Measurements from ENCODE around the gene CDH4. TPM values are rescaled to one million over a fixed set of nuclear protein-coding genes. Genes with fewer than 3 reads are reported as not detected.

Gene CDH4
- total and polyA plus RNA-seq, 2 of the 13 experiments (the other 11 are each of a cell fraction or from before 2014, with no cell fraction given): not detected

GRCh38 chr20:61444637-61445036 is 192.6 kb downstream of the CDH4 start (continued):
- TF ChIP-seq NONO (IDR thresholded peaks at IDR 0.05) (peak; percentile 52; the same call in 1 of the 2 replicates), NONO (CRISPR knock-in tag; conservative IDR thresholded peaks at IDR 0.05) (no peak), ZNF350 (CRISPR knock-in tag; IDR thresholded peaks at IDR 0.05; ENCODE audit: borderline replicate concordance, low read depth) (no peak), POLR2G (IDR thresholded peaks at IDR 0.05; ENCODE audit: low read depth, low read length) (no peak), GZF1 (CRISPR knock-in tag; IDR thresholded peaks at IDR 0.05) (no peak), NBN (conservative IDR thresholded peaks at IDR 0.05) (0 out of 2 replicates have a peak, but pooled peaks have one; percentile 59), CHCHD3 (CRISPR knock-in tag; IDR thresholded peaks at IDR 0.05) (no peak), SYNCRIP (IDR thresholded peaks at IDR 0.05; ENCODE audit: insufficient read depth, low read depth, low read length) (no peak)
- TF ChIP-seq, protein P1, sequence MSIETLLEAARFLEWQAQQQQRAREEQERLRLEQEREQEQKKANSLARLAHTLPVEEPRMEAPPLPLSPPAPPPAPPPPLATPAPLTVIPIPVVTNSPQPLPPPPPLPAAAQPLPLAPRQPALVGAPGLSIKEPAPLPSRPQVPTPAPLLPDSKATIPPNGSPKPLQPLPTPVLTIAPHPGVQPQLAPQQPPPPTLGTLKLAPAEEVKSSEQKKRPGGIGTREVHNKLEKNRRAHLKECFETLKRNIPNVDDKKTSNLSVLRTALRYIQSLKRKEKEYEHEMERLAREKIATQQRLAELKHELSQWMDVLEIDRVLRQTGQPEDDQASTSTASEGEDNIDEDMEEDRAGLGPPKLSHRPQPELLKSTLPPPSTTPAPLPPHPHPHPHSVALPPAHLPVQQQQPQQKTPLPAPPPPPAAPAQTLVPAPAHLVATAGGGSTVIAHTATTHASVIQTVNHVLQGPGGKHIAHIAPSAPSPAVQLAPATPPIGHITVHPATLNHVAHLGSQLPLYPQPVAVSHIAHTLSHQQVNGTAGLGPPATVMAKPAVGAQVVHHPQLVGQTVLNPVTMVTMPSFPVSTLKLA (IDR thresholded peaks at IDR 0.05): peak; percentile 27; the same call in 1 of the 2 replicates

DNA sequence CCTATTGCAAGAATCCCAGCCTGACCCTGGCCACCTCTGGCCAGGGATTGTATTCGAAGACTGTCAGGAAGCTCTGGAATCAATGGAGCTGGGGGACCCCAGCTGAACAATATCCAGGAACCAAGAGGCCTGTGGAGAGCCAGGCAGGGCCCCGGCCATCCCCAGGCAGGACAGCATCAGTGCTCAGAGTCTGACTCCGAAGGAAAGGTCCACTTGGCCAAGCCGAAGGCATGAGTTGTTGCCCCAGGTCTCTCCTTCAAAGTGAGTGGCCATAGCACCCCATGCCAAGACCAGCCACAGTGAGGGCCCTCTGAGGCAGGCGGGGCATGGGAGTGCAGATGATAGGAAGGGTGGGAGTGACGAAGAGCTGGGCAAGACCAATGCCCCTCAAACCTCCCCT is 193.1 kb downstream of the CDH4 start:
- Histone ChIP-seq H3K27ac (ENCODE audit: extremely low read length, insufficient read depth, low read length) (no peak overlapping the region), H3K9me3 (ENCODE audit: low read length) (no peaks in the 10 kb centered on the region), H4K20me1 (ENCODE audit: insufficient read depth, low read length) (no peaks in the 10 kb centered on the region), H2AFZ (ENCODE audit: low read length) (no peak overlapping the region), H3K4me2 (ENCODE audit: low read depth, low read length) (no peak overlapping the region), H3K9ac (ENCODE audit: insufficient read depth, low read depth, low read length) (no peak overlapping the region), H3K27me3 (ENCODE audit: control insufficient read depth in 1 of 2, insufficient read depth in 2 of 2, low read length in 2 of 2) (peaks cover 0 to 30% of the 10 kb centered on the region in 2 experiments; a peak in 2 of 5 replicates), H3K4me1 (ENCODE audit: insufficient read depth, low read length) (no peaks in the 10 kb centered on the region), H3K36me3 (replicated peaks in 1 of 2; ENCODE audit: control insufficient read depth in 1 of 2, insufficient read depth in 2 of 2, low read length in 2 of 2) (no peaks in the 10 kb centered on the region), H3K4me3 (replicated peaks in 1 of 3; ENCODE audit: insufficient read depth in 1 of 3, low read depth in 2 of 3, low read length in 3 of 3) (no peak overlapping the region), H3K79me2 (ENCODE audit: insufficient read depth, low read length) (no peaks in the 10 kb centered on the region)
- in situ Hi-C loops (cut with HindIII; ENCODE audit: extremely low pct_ligation_motif_present, low pct_unique_long_range_greater_than_20kb): no loop called here
- CTCF ChIA-PET (ENCODE audit: low intra/inter-chr PET ratio, low total read pairs): no interaction called here
- BruUV-seq (replicated peaks): no TSS peak
- WGBS (ENCODE audit: low lambda C conversion rate): 12% methylated on average over 5 of the region's 6 CpGs
- DNase-seq (ENCODE audit: low spot score) (no peak), FAIRE-seq (no peak), ATAC-seq (peak; percentile 27; the same call in 2 of the 3 replicates)
- intact Hi-C loops (cut with micrococcal nuclease; ENCODE audit: unreplicated experiment): no loop called here
- POLR2A ChIA-PET: no interaction called here
- no peak for TF ChIP-seq SP140L (CRISPR knock-in tag; IDR thresholded peaks at IDR 0.05; ENCODE audit: borderline replicate concordance)
- no peak for TF ChIP-seq ZFP36L2 (CRISPR knock-in tag; IDR thresholded peaks at IDR 0.05)
- TF ChIP-seq MATR3 (CRISPR knock-in tag; IDR thresholded peaks at IDR 0.05): no peak
- TF ChIP-seq ELK4 (CRISPR knock-in tag; IDR thresholded peaks at IDR 0.05; ENCODE audit: borderline replicate concordance): no peak
- TF ChIP-seq, protein P2, sequence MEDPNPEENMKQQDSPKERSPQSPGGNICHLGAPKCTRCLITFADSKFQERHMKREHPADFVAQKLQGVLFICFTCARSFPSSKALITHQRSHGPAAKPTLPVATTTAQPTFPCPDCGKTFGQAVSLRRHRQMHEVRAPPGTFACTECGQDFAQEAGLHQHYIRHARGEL (CRISPR knock-in tag; IDR thresholded peaks at IDR 0.05): no peak
- TF ChIP-seq HMG20B (CRISPR knock-in tag; conservative IDR thresholded peaks at IDR 0.05): no peak
- TF ChIP-seq, protein P3, sequence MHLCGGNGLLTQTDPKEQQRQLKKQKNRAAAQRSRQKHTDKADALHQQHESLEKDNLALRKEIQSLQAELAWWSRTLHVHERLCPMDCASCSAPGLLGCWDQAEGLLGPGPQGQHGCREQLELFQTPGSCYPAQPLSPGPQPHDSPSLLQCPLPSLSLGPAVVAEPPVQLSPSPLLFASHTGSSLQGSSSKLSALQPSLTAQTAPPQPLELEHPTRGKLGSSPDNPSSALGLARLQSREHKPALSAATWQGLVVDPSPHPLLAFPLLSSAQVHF (CRISPR knock-in tag; IDR thresholded peaks at IDR 0.05): no peak
- no peak for TF ChIP-seq DR1 (CRISPR knock-in tag; IDR thresholded peaks at IDR 0.05)
- TF ChIP-seq, protein P4, sequence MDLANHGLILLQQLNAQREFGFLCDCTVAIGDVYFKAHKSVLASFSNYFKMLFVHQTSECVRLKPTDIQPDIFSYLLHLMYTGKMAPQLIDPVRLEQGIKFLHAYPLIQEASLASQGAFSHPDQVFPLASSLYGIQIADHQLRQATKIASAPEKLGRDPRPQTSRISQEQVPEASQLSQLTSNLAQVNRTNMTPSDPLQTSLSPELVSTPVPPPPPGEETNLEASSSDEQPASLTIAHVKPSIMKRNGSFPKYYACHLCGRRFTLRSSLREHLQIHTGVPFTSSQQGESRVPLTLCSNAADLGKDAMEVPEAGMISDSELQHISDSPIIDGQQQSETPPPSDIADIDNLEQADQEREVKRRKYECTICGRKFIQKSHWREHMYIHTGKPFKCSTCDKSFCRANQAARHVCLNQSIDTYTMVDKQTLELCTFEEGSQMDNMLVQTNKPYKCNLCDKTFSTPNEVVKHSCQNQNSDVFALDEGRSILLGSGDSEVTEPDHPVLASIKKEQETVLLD (CRISPR knock-in tag; IDR thresholded peaks at IDR 0.05; ENCODE audit: low read depth): no peak
- TF ChIP-seq FOSL2 (CRISPR knock-in tag; IDR thresholded peaks at IDR 0.05): no peak
- no peak for TF ChIP-seq RELA (CRISPR knock-in tag; IDR thresholded peaks at IDR 0.05)
- TF ChIP-seq ZNF564 (CRISPR knock-in tag; IDR thresholded peaks at IDR 0.05): no peak

Data from HepG2 (cell line).